Measurements from ENCODE around the gene CDRT15.
"Not testable (repeated sequence)": the region's sequence is repeated elsewhere in the genome, so short reads cannot be mapped to it uniquely, and the experiment has no call there.

The CDRT15 gene

DNA sequence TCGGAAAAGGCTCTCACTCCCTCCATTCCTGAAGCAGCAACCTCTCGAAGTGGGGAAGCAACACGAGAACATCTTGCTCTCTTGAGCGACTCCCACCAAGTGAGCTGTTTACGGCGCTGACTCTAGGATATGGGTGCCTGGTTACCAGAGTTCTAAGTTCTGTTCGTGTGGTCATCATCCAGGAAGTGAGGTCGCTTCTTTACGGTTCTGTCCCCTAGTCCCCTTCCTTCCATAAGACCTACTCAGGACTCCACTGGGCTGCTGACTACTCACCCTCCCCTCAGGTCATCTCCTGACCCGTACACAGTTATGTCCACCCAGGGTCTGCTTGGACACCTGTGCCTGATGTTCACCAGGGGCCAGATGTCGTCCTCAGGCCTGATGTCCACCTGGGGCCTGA is at the start of gene CDRT15:
CDRT15 (minus strand) TSS at position 101 of the 400 bp plus-strand sequence; CDS start at position 72, 29 bp downstream.
- not testable (repeated sequence) for DNase-seq

DNA sequence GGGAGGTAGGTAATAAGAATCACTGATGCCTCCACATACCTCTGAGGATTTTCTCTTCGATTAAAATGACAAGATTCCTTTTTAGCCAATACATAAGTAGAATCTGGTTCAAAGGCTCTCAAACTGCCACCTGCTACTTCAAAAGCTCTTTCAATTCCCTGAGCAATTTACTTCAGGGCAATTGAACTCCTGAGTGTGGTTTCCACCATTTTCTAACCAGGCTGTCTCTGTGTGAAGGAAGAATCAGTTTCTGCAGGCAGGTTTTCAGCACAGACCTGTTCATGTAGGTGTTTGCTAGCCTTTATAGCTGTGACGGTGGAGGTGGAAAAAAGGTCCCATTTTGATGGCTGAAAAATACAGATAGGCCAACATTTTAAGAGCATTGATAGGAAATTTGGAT is 46.1 kb upstream of the CDRT15 start:
- DNase-seq, result no peak

DNA sequence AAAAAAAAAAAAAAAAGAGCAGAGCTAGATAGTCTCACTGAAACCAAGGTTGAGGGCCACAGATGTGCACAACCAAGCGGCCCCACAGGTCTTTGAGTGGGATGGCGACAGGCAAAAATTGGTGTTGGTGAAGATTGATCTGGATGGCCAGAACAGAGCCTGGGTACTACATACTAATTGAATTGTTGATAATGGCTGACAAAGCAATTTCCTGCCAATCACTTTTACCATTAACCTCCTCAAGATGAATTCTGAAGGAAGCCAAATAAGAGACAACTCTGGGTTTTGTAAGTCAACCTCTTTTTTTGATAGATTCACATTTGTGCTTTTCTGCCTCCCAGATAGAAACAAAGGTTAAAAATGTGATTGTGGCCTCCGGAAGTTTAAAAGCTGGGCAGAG is 44.9 kb upstream of the CDRT15 start:
- no peak for DNase-seq

DNA sequence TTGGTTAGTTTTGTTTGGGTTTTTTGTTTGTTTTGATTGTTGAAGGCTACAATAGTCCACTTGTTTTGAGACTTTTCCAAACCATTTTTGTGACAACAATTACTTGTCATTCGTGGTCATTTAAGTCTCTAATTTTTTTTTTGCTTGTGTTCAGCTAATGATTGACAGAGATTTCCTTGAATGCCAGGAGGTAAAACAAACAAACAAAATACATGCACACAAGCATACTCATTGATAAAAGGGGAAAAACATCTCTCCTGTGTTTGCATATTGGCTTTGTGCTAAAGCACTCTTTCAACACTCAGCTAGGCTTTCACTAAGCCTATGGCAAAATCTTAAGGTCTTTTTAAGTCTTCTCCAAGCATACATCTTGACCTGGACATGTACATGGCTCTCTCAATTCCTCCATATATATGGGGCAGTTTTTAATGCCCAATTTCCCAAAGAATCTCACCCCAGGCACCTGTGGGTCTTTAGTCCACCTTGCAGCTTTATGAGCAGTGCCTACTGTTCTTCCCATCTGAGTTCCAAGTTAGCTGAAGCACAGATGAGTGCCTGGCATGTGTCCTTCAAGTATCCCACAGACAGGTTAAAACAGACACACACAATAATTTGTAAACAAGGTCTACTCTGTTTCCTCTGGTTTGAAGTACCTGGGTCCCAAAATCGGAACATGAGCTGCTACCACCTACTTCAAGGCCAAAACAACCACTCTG is 40.0 kb upstream of the CDRT15 start:
- no peak for DNase-seq

DNA sequence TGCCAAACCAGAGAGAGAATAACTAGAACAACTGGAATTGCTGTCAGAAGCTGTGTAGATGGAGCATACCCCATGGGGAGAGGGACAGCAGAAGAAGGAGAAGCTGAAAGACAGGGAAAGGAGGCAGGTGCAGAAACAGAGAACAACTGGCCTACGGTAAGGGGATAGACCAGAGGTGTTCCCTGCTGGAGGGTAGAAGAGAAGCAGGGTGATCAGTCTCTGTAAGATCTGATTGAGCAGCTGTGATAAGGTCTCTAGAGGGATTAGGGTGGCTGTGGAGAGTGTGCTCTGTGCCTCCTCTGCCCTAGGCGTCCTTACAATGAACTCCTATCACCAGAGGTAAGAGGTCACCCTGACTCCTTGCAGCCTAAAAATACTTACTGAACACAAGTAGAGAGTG is 33.8 kb upstream of the CDRT15 start:
- no peak for DNase-seq

GRCh38 chr17:14269473-14269872 is 32.8 kb upstream of the CDRT15 start:
- no peak for DNase-seq

DNA sequence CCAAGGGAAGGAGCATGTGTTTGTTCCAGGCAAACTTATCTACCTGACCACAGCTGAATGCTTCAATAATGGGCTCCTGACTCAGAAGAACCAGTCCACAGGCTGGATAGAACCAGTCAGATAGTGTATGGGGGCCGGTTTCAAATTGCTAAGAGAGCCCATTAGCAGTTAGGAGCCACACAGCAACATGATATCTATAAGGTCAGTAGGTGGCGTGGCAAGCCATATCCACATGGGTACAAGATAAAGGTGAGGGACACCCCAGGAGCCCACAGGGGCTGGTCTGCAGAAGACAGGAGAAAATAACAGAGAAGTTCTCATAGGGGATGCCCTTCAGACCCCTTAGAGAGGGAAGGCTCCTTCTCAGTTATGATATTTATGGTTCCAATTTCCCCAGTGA is 31.6 kb upstream of the CDRT15 start:
- no peak for DNase-seq

DNA sequence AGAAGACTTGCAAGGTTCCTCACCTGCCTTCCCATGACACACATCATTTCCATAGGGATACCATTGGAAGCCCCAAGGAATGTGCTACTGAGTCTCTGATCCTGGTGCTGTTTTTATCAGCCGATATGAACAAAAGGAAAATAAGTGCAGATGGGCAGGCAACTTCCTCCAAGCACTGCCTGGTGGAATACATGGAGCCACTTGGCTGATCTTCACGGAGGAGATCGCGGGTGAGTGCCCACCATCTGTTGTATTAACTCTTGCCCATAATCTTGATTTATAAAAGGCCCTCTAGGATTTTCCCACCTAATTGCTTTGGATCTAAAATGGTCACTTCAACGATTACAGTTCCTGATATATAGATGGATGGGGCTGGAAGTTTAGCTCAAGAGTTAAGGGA is 24.7 kb upstream of the CDRT15 start:
- no peak for DNase-seq

GRCh38 chr17:14245629-14246028 is 9.0 kb upstream of the CDRT15 start:
- DNase-seq, result no peak

GRCh38 chr17:14245002-14245401 is 8.3 kb upstream of the CDRT15 start:
- DNase-seq, result no peak

DNA sequence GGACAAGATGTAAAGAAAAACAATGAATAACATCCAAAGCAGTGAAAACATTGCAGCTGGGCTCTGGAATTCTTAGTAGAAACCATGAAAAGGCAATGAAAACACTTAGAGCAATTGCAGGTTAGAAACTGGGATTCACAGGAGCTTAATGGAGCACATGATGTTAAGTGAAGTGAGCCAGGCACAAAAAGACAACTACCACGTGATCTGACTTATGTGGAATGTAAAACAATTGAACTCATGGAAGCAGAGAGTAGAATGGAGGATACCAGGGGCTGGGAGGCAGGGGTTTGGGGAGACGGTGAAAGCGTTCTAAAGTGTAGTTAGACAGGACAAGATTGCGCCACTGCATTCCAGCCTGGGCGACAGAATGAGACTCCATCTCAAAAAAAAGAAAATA is 2.6 kb upstream of the CDRT15 start:
- DNase-seq, result not testable (repeated sequence)

DNA sequence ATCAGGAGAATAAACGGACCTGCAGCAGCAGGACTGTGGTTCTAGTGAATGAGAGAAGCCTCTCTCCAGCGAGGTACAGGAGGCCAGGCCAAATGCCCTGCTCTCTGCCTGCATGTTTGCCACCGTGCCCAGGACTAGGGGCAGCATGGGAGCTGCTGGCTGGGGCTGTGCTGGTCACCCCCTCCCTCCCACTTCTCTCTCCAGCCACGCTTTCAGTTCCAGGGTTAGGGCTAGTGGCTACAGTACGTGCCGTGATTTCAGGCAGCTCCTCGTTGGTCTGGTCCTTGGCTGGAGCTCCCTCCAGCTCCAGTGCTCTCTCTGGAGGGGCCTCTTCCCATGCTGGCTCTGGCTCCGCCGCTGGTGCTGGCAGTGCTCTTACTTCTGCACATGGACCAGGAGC is 630 bp downstream of the CDRT15 start:
- not testable (repeated sequence) for DNase-seq

- not testable (repeated sequence) for DNase-seq
Measured at GRCh38 chr17:14235047-14235446, 1.6 kb downstream of the CDRT15 start.

DNA sequence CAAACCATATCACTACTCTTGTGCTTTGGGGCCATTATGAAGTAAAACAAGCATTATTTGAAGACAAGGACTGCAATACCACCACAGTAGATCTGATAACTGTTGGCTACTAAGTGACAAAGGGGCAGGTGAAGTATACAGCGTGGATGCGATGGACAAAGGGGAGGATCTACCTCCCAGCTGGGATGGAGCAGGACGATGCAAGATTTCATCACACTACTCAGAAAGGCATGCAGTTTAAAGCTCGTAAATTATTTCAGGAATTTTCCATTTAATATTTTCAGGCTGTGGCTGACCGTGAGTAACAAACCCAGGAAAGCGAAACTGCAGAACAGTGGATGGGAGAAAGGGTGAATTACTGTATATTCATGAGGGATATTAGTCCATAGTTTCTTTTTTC is 5.5 kb downstream of the CDRT15 start:
- DNase-seq, result not testable (repeated sequence)

DNA sequence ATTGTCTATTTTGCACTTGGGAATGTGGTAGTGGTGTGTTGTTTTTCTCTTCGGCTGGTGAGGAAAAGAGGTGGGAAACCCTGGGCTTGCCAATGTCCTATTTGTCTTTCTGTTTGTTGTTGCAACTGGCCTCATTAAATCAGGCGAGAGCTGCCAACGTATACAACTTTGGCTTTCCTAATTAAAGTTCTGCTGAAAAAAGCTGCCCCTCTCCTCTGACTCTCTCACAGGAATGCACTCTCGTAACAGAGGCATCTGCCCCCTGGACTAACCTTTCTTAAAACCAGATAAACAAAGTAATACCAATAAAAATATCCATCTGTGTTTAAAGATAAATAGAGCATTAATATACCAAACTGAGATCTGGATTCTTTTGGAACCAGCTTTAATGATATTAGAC is 7.8 kb downstream of the CDRT15 start:
- no peak for DNase-seq

DNA sequence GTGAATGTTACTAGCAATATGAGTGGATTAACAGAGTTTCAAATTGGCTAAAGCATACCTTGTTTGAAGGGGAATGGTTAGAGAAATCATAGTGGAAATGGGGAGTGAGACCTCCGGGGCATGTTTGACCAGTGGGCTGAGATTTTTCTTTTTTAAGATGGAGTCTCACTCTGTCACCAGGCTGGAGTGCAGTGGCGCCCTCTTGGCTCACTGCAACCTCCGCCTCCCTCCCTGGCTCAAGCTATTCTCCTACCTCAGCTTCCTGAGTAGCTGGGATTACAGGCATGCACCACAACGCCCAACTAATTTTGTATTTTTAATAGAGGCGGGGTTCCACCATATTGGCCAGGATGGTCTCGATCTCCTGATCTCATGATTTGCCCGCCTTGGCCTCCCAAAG is 9.6 kb downstream of the CDRT15 start:
- no peak for DNase-seq

- no peak for DNase-seq
Measured at GRCh38 chr17:14225254-14225980, 11.2 kb downstream of the CDRT15 start.

DNA sequence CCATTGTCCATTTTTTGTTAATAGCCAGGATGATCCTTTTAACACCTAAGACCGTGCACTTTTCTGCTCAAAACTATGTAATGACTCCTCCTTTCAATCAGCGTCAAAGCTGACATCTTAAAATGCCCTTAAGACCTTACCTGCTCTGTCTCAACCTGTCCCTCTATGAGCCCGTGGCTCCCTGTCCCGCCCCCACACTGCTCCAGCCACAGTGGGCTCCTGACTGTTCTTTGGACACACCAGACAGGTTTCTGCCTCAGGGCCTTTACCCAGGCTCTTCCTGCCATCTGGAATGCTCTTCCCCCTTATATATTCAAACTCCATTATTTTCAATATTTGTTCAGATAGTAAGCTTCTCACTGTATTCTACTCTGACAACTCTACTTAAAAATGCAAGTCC is 14.1 kb downstream of the CDRT15 start:
- no peak for DNase-seq

- DNase-seq, result no peak
Measured at GRCh38 chr17:14214271-14214670, 22.4 kb downstream of the CDRT15 start.

DNA sequence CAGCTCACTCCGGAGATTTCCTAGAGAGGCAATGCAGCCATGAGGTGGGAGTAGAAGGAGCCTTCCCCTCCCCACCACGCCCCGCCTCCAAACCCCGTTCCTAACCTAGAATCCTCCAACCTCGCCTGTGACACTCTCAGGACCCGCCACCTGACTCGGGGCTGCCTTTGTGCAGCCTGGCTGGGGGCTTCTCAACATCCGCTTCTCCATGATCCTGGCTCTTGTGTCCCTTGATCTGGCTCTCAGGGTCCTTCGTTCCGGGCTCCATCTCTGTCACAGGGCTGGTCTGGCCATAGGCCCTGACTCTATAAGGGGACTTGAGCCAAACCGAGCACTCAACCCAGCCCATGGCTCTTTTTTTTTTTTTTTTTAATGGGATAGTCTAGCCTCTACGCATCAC is 24.3 kb downstream of the CDRT15 start:
- DNase-seq, result no peak

GRCh38 chr17:14211801-14212200 is 24.9 kb downstream of the CDRT15 start:
- DNase-seq, result no peak

- no peak for DNase-seq
Measured at GRCh38 chr17:14211246-14211645, 25.4 kb downstream of the CDRT15 start.

DNA sequence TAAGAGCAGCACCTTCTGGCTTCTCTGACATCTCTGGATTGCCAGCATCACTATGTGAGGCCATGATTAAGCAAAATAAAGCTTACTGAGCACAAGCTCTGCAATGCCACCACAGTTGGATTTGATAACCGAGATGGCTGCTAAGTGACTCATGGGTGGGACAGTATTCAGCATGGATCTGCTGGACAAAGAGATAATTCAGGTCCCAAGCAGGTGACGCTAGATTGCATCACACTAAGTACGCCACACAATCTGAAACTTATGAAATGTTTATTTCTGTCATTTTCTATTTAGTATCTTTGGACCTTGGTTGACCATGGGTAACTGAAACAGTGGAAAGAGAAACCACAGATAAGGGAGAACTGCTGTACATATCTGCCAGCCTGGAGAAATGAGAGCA is 27.4 kb downstream of the CDRT15 start:
- DNase-seq, result no peak

DNA sequence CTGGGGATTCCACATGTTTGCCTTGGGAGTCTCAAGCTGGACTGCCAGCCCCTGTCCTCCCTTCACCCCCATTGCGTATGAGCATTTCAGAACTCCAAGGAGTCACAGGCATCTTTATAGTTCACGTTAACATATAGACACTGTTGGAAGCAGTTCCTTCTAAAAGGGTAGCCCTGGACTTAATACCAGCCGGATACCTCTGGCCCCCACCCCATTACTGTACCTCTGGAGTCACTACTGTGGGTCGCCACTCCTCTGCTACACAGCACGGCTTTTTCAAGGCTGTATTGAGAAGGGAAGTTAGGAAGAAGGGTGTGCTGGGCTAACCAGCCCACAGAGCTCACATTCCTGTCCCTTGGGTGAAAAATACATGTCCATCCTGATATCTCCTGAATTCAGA is 28.9 kb downstream of the CDRT15 start:
- DNase-seq, result no peak

DNA sequence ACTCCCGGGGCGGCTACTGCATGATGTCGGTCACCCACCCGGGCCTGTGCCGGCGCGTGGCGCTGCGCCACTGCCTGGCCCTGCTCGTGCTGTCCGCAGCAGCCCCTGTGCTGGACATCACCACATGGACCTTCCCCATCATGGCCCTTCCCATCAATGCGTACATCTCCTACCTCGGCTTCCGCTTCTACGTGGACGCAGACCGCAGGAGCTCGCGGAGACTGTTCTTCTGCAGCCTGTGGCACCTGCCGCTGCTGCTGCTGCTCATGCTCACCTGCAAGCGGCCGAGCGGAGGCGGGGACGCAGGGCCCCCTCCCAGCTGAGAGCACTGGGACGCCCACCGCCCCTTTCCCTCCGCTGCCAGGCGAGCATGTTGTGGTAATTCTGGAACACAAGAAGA is 29.8 kb downstream of the CDRT15 start:
- DNase-seq, result no peak

All from NCI-H774 (cell line).